HG02938 (cell line): ENCODE results near the gene CYTH3.

Source experiments
- ATAC-seq: cut with Tn5 transposase; IDR thresholded peaks from one replicate; pipeline ENCODE4 v1.9.1; 2021; ENCODE audit warnings: mild to moderate bottlenecking, moderate library complexity; ENCODE audit not compliant: unreplicated experiment

The CYTH3 gene

DNA sequence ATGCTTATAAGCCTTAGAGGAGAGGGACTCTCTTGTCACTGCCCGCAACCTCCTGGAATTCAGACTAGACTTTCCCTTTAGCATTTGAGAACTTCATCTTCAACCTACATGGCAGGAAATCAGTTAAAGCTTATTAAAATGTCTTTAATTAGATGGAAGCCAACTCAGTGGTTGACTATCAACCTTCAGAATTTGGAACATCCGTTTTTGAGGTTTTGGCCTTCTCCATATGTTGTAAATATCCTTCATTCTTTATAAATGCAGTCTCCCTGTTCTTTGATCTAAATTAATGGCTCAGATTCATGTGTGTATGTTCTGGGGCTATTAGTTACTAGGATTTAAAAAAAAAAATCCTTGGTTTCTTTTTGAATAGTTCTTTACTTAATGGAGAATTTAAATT, 156.2 kb downstream of the CYTH3 start:
- ATAC-seq, result no peak
